GM21447 (cell line): ENCODE results near the gene AP3B1.
"Not testable (repeated sequence)": the region's sequence is repeated elsewhere in the genome, so short reads cannot be mapped to it uniquely, and the experiment has no call there.

ENCODE experiments used
- ATAC-seq: cut with Tn5 transposase; IDR thresholded peaks from one replicate; pipeline ENCODE4 v1.9.1; 2021; ENCODE audit not compliant: unreplicated experiment

Gene AP3B1

GRCh38 chr5:78251663-78252284 lies 42.7 kb downstream of the AP3B1 start:
- no peak for ATAC-seq

DNA sequence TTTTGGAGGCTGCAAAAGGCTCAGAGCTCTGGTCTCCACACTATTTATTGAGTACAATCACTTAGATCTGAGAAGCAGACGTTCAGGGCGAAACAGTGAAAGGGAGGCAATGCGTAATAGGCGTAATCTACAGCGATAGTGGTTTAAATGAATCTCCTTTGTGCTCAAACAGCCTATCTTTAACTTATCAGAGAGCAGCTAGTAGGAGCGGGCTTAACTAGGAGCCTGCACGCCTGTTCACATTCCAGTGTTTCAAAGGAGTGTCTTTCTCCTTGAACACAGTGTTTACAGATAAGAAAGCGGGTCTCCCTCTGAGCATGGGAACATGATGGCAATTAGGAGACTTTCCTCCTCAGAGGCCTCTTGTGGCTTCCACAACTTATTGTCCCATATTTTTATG lies 49.4 kb downstream of the AP3B1 start:
- no peak for ATAC-seq

DNA sequence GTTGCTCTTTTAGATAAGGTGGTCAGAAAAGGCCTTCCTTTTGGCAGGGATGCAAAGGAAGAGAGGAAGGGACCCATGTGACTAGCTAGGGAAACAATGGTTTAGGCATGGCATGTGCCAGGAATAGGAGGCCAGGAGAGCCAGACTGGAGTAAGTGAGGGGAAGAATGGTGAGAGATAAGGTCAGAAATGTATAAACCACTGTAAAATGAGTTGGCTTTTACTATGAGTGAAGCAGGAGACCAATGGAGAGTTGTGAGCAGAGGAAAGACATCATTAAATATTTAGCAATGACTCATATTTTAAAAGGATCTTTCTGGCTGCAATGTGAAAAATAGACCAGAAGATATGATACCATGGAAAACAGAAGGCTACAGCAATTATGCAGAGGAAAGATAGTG lies 50.9 kb downstream of the AP3B1 start:
- ATAC-seq, result no peak

DNA sequence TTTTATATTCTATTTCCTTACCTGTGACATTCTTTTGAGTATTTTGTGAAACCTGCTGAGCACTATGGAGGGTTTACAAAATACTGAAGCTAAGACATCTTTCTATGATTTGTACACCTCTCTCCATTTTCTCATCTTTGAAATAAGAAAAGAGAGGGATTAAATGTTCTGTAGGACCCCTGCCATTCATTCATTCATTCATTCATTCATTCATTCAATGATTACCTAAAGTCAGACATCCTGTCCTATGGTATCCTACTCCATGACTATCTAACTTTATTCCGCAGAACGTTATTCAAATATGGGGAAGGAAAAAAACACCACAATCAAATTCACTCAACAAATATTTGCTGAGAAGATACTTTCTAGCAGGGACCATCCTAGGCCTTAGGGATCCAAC lies 51.4 kb downstream of the AP3B1 start:
- no peak for ATAC-seq

DNA sequence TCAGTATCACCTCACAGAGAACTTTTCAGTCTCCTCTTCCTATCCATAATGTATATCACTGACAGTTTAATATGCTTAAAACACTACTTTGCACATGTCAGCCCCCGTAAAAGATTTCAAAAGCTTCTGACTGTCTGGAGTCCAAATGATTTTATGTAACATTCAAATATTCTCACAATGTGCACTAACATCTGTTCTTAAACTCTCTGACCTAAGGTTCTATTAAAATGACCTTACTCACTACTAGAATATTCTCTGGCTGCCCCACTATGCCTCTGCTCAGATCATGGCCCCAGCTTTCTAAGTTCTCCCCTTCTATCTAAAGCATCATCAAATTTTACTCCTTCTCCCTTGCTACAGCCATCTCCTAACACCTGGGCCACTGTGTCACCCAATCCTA lies 52.5 kb downstream of the AP3B1 start:
- ATAC-seq, result no peak

DNA sequence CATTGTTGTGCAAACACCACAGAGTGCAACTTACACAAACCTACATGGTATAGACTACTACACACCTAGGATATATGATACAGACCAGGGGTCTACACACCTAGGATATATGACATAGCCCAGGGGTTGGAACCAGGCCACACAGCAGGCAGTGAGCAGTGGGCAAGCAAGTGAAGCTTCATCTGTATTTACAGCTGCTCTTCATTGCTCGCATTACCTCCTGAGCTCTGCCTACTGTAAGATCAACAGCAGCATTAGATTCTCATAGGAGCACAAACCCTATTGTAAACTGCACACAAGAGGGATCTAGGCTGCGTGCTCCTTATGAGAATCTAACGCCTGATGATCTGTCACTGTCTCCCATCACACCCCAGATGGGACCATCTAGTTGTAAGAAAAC lies 56.6 kb downstream of the AP3B1 start:
- ATAC-seq, result no peak

DNA sequence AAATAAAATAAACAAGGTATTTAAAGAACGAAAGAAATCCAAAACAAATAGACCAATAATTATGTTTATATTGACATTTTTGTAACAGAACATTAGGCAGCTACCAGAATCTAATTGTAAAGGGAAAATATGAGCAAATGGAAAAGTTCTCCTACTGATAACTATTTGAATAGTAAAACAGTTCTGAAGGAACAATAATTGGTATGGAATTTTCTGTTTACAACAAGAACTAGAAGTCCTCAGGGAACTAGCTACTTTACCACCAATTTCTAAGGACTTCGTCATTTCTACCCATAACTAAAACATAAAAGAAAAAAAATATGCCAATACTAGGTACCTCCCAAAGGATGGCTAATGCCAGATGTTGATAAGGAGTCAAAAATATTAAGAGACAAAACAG lies 58.5 kb downstream of the AP3B1 start:
- ATAC-seq, result no peak

DNA sequence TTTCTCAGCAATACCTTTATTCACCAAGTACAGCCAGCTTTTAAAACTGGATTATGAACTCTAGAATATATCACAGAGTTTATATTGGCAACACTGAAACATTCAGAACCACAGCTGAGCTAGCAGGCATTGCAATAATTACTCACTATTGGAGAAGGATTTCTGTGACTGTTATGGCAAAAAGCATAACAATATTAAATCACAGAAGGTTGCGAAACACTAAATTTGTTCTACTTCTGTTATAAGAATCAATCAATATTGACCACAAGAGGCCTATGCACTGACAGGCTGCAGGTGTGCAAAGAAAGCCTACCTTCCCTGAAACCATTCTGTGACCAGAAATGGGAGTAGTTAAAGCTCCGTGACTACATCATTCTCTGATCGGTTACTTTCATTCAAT lies 59.2 kb downstream of the AP3B1 start:
- no peak for ATAC-seq

- no peak for ATAC-seq
Measured at GRCh38 chr5:78234804-78235203, 59.7 kb downstream of the AP3B1 start.

DNA sequence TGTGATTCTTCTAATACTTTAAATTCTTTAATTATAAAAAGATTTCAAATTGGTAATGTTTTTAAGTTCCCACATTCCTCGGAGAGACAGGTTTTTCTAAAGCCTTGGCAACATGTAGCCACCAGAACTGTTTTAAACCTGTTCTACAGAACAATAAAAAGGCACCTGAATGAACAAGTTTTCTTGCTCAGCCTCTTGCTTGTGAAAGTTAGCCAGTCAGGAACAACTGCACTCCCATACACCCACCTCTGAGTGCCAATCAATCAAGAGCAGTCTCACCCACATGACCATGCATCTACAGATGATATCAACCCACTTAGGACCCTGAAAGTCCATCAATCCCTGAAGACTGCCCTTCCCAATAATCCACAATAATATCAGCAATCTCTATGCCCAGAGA lies 62.3 kb downstream of the AP3B1 start:
- ATAC-seq, result no peak

DNA sequence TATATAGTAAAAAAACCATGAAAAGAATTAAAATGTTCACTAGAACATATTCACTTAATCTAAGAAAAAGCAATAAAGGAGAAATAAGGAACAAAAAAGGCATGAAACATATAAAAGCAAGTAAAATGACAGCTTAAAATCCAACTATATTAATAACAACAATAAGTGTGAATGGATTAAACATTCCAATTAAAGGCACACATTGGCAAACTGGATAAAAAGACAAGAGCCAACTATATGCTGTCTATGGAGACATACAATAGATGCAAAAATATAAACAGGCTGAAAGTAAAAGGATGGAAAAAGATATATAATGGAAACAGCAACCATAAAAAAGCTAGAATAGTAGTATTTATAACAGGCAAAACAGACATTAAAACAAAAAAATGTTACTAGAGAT lies 70.1 kb downstream of the AP3B1 start:
- no peak for ATAC-seq

DNA sequence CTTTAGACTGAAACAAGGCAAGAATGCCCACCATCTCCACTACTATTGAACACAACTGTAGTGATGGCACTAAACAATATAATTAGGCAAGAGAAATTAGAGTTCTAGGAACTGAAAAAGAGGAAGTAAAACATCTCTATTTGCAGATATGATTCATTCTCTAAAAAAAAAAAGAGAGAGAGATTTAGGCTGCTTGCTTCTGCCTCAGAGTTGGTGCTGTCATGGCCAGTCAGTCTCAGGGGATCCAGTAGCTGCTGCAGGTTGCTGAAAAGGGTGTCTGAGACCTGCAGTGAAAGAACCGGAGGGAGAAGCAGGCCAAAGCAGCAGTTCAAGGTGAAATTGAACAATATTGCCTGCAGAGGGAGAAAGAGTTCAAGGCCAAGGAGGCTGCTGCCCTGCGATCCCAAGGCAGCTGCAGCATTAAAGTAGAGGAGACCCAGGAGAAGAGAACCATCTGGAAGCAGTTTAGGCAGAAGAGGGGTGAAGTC lies 72.5 kb downstream of the AP3B1 start:
- peak; percentile 99 for ATAC-seq

DNA sequence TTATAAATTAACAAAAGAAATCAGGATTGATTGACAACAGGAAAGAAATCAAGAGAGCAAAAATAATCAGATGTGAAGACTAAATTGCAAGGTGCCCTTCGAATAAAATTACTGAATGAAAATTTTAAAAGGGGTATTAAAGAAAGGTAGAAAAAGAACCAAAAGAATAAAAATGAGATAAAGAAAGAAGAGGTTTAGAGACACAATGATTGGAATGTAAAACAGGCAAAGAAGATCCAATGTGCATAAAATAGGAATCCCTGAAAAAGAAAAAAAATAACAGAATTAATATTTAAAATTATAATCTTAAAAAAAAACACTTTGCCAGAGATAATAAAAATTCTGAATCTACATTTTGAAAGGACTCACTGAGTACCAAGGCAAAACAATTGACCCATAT lies 73.0 kb downstream of the AP3B1 start:
- ATAC-seq, result no peak

DNA sequence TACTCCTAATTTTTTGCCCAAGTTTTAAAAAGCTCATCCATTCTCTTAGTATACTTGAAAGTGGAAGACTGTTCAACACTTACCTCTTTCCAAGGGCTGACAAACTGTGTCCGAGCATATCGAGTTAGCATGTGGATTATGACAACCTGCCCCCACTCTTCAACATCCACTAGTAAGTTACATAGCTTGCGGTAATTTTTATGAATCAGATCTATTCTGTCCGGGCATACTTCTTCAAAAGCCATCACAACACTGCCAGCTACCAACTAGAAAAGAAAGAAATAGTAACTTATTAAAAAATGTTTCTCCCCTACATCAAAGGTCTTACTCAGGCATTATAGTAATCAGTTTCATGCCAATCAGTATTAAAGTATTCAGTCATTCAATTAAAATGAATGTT lies 78.5 kb downstream of the AP3B1 start:
- ATAC-seq, result no peak

DNA sequence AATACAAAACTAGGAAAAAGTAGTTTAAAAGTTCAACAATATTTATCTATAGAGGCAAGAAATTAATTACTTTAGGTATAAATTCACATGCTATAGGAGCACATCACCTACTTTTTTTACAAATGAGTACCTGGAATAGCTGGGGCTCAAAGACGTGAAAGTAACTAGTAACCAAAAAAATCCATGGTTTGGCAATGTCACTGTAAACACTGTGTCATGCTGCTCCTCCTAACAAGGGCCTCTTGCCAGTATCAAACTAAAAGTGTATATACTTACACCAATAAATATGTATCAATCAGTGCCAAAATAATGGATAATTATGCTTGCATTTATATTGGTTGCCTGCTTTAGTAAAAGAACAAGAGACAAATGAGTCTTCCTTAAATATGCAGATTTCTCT lies 78.9 kb downstream of the AP3B1 start:
- ATAC-seq, result no peak

DNA sequence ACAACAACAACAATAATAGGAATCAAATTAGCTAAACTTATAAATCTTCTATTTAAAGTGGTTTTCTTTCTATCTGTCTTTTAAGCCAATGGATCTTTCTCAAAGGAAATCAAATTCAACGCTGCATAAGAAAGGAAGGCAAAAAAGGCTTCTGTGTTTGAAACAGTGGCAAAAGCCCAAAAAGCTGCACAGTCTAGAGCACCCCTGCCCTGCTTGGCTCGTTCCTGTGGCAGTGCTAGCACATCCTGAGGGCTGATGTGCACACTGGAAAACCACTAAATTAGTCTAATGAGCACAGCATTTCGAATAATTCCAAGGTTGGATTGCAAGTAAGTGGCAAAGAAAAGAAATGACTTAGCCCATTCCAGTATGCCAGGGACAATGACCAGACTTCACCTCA lies 80.7 kb downstream of the AP3B1 start:
- no peak for ATAC-seq

- no peak for ATAC-seq
Measured at GRCh38 chr5:78211052-78211451, 83.4 kb downstream of the AP3B1 start.

DNA sequence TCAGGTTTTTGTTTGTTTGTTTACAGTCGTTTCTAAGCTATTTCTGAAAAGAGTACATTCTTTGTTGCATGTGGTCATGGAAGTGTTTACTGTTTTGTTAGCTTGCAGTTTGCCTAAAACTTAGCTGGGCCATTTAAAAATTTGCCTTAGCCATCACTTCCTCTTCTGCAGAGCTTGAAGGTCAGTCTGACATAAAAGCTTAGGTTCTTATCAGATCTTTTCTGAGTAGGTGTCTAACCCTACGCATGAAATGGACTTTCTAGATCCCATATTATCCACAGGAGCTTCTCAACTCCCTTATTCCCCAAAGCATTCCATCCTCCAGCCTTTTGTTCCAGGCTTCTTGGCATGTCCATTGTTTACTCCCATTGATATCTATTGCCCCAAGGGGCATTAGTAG lies 90.3 kb downstream of the AP3B1 start:
- no peak for ATAC-seq

DNA sequence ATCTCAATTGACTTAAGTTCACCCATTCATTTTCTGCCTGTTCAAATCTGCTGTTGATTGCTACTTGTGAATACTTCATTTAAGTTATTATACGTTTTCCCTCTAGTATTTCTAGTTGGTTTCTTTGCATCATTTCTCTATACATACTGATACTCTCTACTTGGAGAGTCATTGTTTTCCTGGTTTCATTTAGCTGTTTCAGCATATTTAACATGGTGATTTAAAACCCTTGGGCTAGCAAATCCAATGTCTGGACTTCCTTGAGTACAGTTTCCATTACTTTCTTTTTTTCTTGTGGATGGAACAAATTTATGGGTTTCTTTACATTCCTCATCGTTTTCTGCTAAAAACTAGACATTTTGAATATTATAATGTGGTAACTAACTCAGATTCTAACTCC lies 90.7 kb downstream of the AP3B1 start:
- no peak for ATAC-seq

DNA sequence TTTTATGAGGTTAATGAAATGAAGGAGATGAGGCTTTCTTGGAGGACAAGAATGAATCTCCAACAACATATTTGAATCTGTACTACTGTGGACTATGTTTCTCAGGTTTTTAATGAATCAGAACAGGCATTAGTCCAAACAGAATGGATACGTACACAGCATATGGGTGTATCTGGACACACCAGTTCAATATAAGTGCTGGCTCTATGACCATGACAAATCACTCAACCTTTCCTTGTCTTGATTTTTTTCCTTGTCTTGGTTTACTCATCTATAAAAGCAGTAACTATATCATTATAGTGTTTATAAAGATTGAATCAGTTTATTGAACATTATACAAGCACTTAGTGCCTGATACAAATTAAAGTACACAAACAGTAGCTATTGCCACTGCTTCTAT lies 104.1 kb downstream of the AP3B1 start:
- ATAC-seq, result no peak

GRCh38 chr5:78188681-78189080 lies 105.8 kb downstream of the AP3B1 start:
- not testable (repeated sequence) for ATAC-seq

GRCh38 chr5:78187172-78187571 lies 107.3 kb downstream of the AP3B1 start:
- no peak for ATAC-seq

DNA sequence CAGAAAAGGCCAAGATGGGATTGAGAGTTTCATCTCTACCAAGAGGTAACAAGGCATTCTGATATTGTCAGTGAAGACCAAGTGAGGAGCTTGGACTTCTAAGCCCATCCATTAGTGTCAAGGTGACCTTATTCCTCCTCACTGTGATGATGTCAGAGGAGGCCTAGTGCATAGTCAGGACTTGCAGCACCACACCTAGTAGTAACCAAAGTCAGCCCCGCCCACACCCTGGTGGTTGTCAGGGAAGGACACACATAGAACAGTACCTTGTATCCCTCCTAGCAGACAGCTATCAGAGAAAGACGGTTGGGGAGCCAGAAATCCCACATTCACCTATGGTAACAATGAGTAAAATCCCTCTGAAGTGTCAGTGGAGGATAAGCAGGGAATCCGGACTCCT lies 111.7 kb downstream of the AP3B1 start:
- ATAC-seq, result no peak

GRCh38 chr5:78178356-78178755 lies 116.1 kb downstream of the AP3B1 start:
- ATAC-seq, result no peak
